GM23248 (cell line): ENCODE results near the gene APCDD1.

Source experiments
- EZH2 ChIP-seq: fragments of 200-600 bp; sonication (generic); IDR thresholded peaks from 2 replicates; pipeline ENCODE4 v1.6.1; 2018; ENCODE audit warnings: antibody characterized with exemption, mild to moderate bottlenecking; ENCODE audit not compliant: insufficient read depth, poor library complexity, severe bottlenecking
- EZH2phosphoT487 ChIP-seq: fragments of 200-600 bp; sonication (generic); IDR thresholded peaks from 2 replicates; pipeline ENCODE4 v1.6.1; 2018; ENCODE audit warnings: antibody characterized with exemption, moderate library complexity, mild to moderate bottlenecking, low read depth; ENCODE audit not compliant: insufficient read depth

DNA sequence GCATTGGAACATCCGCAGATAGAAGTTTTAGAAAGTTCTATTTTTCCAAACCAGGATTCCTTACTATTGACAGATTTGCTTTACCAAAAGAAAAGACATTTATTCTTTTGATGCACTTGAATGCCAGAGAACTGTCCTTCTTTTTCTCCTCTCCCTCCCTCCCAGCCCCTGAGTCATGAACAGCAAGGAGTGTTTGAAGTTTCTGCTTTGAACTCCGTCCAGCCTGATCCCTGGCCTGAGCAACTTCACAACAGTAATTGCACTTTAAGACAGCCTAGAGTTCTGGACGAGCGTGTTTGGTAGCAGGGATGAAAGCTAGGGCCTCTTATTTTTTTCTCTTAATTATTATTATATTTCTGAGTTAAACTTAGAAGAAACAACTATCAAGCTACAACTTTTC is 33.6 kb downstream of the APCDD1 start:
- TF ChIP-seq EZH2 (no peak), EZH2phosphoT487 (no peak)
